Pancreas (tissue), 10 donors: ENCODE measurements around the gene CYTIP. TPM values are rescaled to one million over a fixed set of nuclear protein-coding genes. Genes with fewer than 3 reads are reported as not detected.

ENCODE experiments used
- ATAC-seq, 4 donors: fragments of 200-7000 bp; cut with Tn5 transposase; one replicate each; pipeline versions ENCODE4 v1.8.0 to v1.9.1; 2020; ENCODE audit warnings: mild to moderate bottlenecking in 4 of 4, moderate library complexity in 4 of 4
- DNase-seq, 6 donors: peaks; one replicate each; pipeline ENCODE4 v3.0.0-alpha.2; 2020
- FAIRE-seq: peaks from 2 replicates; lab custom pipeline; 2012; peaks lifted over from hg19 to GRCh38; lab: Jason Lieb, UNC
- H3K27ac ChIP-seq, 4 donors: fragments of 200-600 bp; sonication (generic); 1 replicate in 3 of 4; 2 replicates in 1 of 4; pipeline versions ENCODE4 v1.5.0 to v1.8.0; 2020
- H3K27me3 ChIP-seq, 4 donors: fragments of 200-600 bp; one replicate each; pipeline ENCODE4 v1.8.0; 2021
- H3K36me3 ChIP-seq, 3 donors: fragments of 200-600 bp; sonication (generic) in 1 of 3; one replicate each; pipeline versions ENCODE4 v1.5.0 to v1.8.0; 2020 to 2021
- H3K4me1 ChIP-seq, 3 donors: fragments of 200-600 bp; one replicate each; pipeline ENCODE4 v1.8.0; 2021
- H3K4me3 ChIP-seq, 4 donors: fragments of 200-600 bp; sonication (generic) in 2 of 4; one replicate each; pipeline versions ENCODE4 v1.5.0 to v1.8.0; 2020 to 2021
- H3K9me3 ChIP-seq, 4 donors: fragments of 200-600 bp; one replicate each; pipeline ENCODE4 v1.8.0; 2021
- CTCF ChIP-seq, 4 donors: fragments of 200-600 bp; sonication (generic) in 3 of 4; IDR thresholded peaks; one replicate each; pipeline versions ENCODE4 v1.5.0 to v1.8.0; 2021; ENCODE audit warnings: antibody characterized with exemption in 4 of 4
- WGBS, 2 donors: extraction: QIAGEN DNeasy Blood & Tissue Kit; methylation state at CpG; one replicate each; pipeline ENCODE4 v1.1.7; 2013; 5-methylcytosine and 5-hydroxymethylcytosine counted together
- intact Hi-C, 3 donors: fragments of 100-400 bp; cut with DNase I; formaldehyde crosslinking; loops; one replicate each; pipeline versions ENCODE4 v1.11.1 to v1.14.2; 2022
- polyA plus RNA-seq, 2 donors: library from polyadenylated mRNA; stranded (reverse); fragments of 200-250 nt; gene quantifications; one replicate each; pipeline ENCODE4 v1.2.3, GENCODE V29; 2013
- total RNA-seq, 6 donors: library from RNA; stranded (reverse); fragmentation: NEBNext Ultra II Directional in 4 of 6; extraction: Animal tissue kit (Norgen Biotek cat#: 25700) in 4 of 6; gene quantifications; one replicate each; pipeline versions ENCODE4 v1.2.1 to v1.2.4, GENCODE V29; 2021 to 2023
- donor health status: healthy with polysubstance abuse.
- donor health status: DM: no; HTN: no; CAD: no; lungs with moderate emphysema.
- donor health status: DM: no; HTN: no; CAD: no.
- donor health status: control.
- donor health status: control.
- donor health status: Bipolar disorder and iron deficiency.
- donor health status: DM: yes; HTN: yes; CAD: no.
- donor health status: DM: no; HTN: no; CAD: no.
- donor health status: DM: no; HTN: no; CAD: no.
- donor health status: DM: yes; HTN: yes; CAD: no.

The CYTIP gene
- total and polyA plus RNA-seq, 8 donors, result 0.47 to 6.4 (median 2.7) TPM

DNA sequence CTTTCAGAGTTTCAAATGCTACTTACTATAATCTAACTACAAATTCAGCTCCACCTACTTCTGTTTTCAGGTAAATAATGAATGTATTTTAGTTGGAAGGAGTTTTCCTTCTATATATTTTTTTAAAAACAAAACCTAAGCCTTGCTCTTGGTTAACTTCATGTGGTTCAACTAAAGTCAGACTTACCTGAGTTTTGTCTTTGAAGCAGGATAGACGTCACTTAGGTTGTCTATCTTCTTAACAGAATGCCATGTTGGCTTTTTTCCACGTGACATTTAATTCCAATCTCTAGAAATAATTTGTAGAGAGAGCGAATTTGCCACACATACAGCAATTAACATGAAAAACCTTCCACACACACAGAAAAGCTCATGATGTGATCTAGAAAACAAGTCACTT, 43.9 kb upstream of the CYTIP start:
- Histone ChIP-seq H3K27ac (peak overlapping the region in 2 of 4 donors; percentile 24 to 27), H3K27me3 (no peaks in the 10 kb centered on the region), H3K36me3 (no peaks in the 10 kb centered on the region), H3K4me3 (no peak overlapping the region), H3K9me3 (no peaks in the 10 kb centered on the region), H3K4me1 (peaks cover 19 to 26% (median 21%) of the 10 kb centered on the region in 3 donors)
- no peak for DNase-seq
- 26 to 32% methylated on average over 3 of the region's 3 CpGs for WGBS, 2 donors
- TF ChIP-seq CTCF (IDR thresholded peaks at IDR 0.05), result no peak
- no peak for ATAC-seq
- intact Hi-C loops, result no loop called here
- no peak for FAIRE-seq

DNA sequence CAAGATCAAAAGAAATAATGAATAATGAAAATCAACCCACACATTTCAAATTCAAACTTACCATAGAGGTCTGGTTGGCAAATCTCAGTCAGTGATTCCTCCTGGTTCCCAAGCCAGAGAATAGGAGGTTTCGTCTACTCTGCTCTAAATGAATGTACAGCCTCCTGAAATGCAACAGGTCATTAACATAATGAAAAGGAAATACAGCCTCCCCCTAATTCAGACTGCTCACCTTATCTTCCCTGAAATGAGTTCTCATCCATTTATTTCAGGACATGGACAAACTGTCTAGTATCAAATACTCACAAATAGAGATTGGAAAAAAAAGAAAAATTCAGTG, 43.4 kb upstream of the CYTIP start:
- no peaks in the 10 kb centered on the region for H3K27me3 ChIP-seq
- FAIRE-seq, result no peak

DNA sequence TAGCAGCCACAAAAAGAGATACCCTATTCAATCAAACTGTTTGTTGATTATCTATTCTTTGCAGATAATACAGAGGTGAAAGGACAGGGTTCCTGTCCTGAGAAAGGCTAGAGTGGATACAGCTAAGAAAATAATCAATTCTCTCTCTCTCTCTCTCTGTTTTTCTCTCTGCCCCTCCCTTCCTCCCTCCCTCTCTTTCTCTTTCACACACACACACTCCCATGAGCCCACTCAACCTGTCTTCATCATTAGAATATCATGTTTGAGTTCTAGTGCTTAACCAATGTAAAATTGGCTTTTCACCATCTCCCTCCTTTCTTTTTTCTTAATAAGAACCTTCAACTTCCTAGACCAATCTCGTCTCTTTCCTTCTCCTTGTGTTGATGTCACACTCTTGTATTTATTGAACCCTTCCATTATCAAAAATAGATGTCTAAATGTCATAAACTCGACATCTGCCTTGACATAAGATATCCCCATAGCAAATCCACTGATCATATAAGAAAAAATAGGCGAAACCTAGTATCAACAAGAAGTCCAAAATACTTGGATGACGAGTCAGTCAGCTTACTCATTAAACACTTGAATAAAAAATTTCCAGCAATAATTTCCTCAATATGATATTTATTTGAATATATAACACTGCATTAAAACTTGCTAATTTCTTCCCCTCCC, 42.8 kb upstream of the CYTIP start:
- FAIRE-seq (no peak), DNase-seq (no peak), ATAC-seq (no peak)
- Histone ChIP-seq H3K9me3 (no peaks in the 10 kb centered on the region), H3K4me1 (peaks cover 19 to 26% (median 21%) of the 10 kb centered on the region in 3 donors), H3K4me3 (no peak overlapping the region), H3K27me3 (no peaks in the 10 kb centered on the region), H3K27ac (no peak overlapping the region), H3K36me3 (no peaks in the 10 kb centered on the region)
- 59 to 61% methylated on average over 4 of the region's 4 CpGs for WGBS, 2 donors
- intact Hi-C loops, result no loop called here
- no peak for TF ChIP-seq CTCF (IDR thresholded peaks at IDR 0.05)

More for the DNA sequence above, 43.4 kb upstream of the CYTIP start:
- H3K9me3 ChIP-seq, result no peaks in the 10 kb centered on the region
- no peak overlapping the region for H3K27ac ChIP-seq
- 77 to 84% methylated on average over 1 of the region's 1 CpG for WGBS, 2 donors
- no peaks in the 10 kb centered on the region for H3K36me3 ChIP-seq
- peaks cover 19 to 26% (median 21%) of the 10 kb centered on the region in 3 donors for H3K4me1 ChIP-seq
- intact Hi-C loops, result no loop called here
- no peak overlapping the region for H3K4me3 ChIP-seq
- ATAC-seq (no peak), DNase-seq (no peak)
- no peak for TF ChIP-seq CTCF (IDR thresholded peaks at IDR 0.05)

GRCh38 chr2:157480182-157480961, 36.5 kb upstream of the CYTIP start:
- DNase-seq (peak; percentile 40 to 75 (median 54)), FAIRE-seq (no peak)
- 65 to 70% methylated on average over 3 of the region's 3 CpGs for WGBS, 2 donors

More at GRCh38 chr2:157480182-157480961, 36.5 kb upstream of the CYTIP start:
- peaks cover 0 to 5% (median 0%) of the 10 kb centered on the region in 3 donors for H3K4me1 ChIP-seq
- no peaks in the 10 kb centered on the region for H3K27me3 ChIP-seq
- intact Hi-C loops, result no loop called here
- H3K9me3 ChIP-seq, result no peaks in the 10 kb centered on the region
- no peak overlapping the region for H3K27ac ChIP-seq
- ATAC-seq, result peak; percentile 93 to 97 (median 94)
- no peak overlapping the region for H3K4me3 ChIP-seq
- no peaks in the 10 kb centered on the region for H3K36me3 ChIP-seq
- no peak for TF ChIP-seq CTCF (IDR thresholded peaks at IDR 0.05)
